HepG2 (cell line): ENCODE measurements around the gene SFXN5. TPM values are rescaled to one million over a fixed set of nuclear protein-coding genes. Genes with fewer than 3 reads are reported as not detected.

Experiments
- ARHGAP35 ChIP-seq: sonication (generic); formaldehyde crosslinking; IDR thresholded peaks from 2 replicates; pipeline ENCODE4 v1.9.0; 2022; ENCODE audit warnings: mild to moderate bottlenecking, inconsistent platforms, moderate library complexity, missing genetic modification reagents, borderline replicate concordance
- ATF7 ChIP-seq, 2 experiments: fragments of 450-650 bp in 1 of 2; sonication (generic) in 1 of 2; formaldehyde crosslinking in 1 of 2; IDR thresholded peaks; 2 replicates each; pipeline versions ENCODE4 v1.4.0 to v1.6.1; 2016 to 2020; ENCODE audit warnings: antibody characterized with exemption in 1 of 2, mild to moderate bottlenecking in 1 of 2, missing genetic modification reagents in 1 of 2
- BCL6 ChIP-seq: IDR thresholded peaks from 2 replicates; pipeline ENCODE4 v1.6.1; 2016; ENCODE audit warnings: missing genetic modification reagents, missing compliant biosample characterization
- EZH2 ChIP-seq: conservative IDR thresholded peaks from 2 replicates; pipeline ENCODE4 v1.6.1; 2012; ENCODE audit warnings: mild to moderate bottlenecking, low read depth, low read length, moderate library complexity
- FLYWCH1 ChIP-seq: sonication (generic); formaldehyde crosslinking; IDR thresholded peaks from 2 replicates; pipeline ENCODE4 v1.8.1; 2023; ENCODE audit warnings: mild to moderate bottlenecking, missing genetic modification reagents
- HDAC1 ChIP-seq: sonication (generic); formaldehyde crosslinking; IDR thresholded peaks from 2 replicates; pipeline ENCODE4 v1.5.1; 2020; ENCODE audit warnings: mild to moderate bottlenecking, missing genetic modification reagents
- MAZ ChIP-seq, 2 experiments: sonication (generic) in 1 of 2; formaldehyde crosslinking in 1 of 2; IDR thresholded peaks; 2 replicates each; pipeline versions ENCODE4 v1.5.0 to v1.6.1; 2012 to 2020; ENCODE audit warnings: low read depth in 2 of 2, mild to moderate bottlenecking in 2 of 2, borderline replicate concordance in 1 of 2, improper control_type of control experiment in 1 of 2, low read length in 1 of 2, missing genetic modification reagents in 1 of 2, moderate library complexity in 1 of 2
- PITX1 ChIP-seq: sonication (generic); formaldehyde crosslinking; IDR thresholded peaks from 2 replicates; pipeline ENCODE4 v1.5.1; 2020; ENCODE audit warnings: mild to moderate bottlenecking, missing genetic modification reagents
- REPIN1 ChIP-seq: sonication (generic); formaldehyde crosslinking; IDR thresholded peaks from 2 replicates; pipeline ENCODE4 v1.8.0; 2022; ENCODE audit warnings: missing genetic modification reagents, low read depth, mild to moderate bottlenecking, borderline replicate concordance
- SALL1 ChIP-seq: sonication (generic); formaldehyde crosslinking; IDR thresholded peaks from 2 replicates; pipeline ENCODE4 v1.8.0; 2022; ENCODE audit warnings: mild to moderate bottlenecking, missing genetic modification reagents
- SKIL ChIP-seq: sonication (generic); formaldehyde crosslinking; IDR thresholded peaks from 2 replicates; pipeline ENCODE4 v1.8.0; 2022; ENCODE audit warnings: missing genetic modification reagents, mild to moderate bottlenecking, moderate library complexity, borderline replicate concordance
- UBTF ChIP-seq: sonication (generic); formaldehyde crosslinking; IDR thresholded peaks from 2 replicates; pipeline ENCODE4 v1.4.0; 2020; ENCODE audit warnings: mild to moderate bottlenecking, missing genetic modification reagents
- ZNF503 ChIP-seq: sonication (generic); formaldehyde crosslinking; IDR thresholded peaks from 2 replicates; pipeline ENCODE4 v1.4.0; 2020; ENCODE audit warnings: missing genetic modification reagents
- ZNF567 ChIP-seq: sonication (generic); formaldehyde crosslinking; IDR thresholded peaks from 2 replicates; pipeline ENCODE4 v1.8.1; 2023; ENCODE audit warnings: mild to moderate bottlenecking, missing genetic modification reagents, borderline replicate concordance
- ZNF609 ChIP-seq: sonication (generic); formaldehyde crosslinking; IDR thresholded peaks from 2 replicates; pipeline ENCODE4 v1.4.0; 2020; ENCODE audit warnings: mild to moderate bottlenecking, missing genetic modification reagents, borderline replicate concordance
- polyA plus RNA-seq, 8 experiments: library from polyadenylated mRNA; depleted of rRNA in 3 of 8; stranded (reverse) in 7 of 8; unstranded in 1 of 8; fragments of >200 nt; fragmentation: Illumina TruSeq in 4 of 8; extraction: Trizol in 4 of 8; gene quantifications; 2 replicates each; pipeline versions ENCODE4 v1.2.1 to v1.2.3, GENCODE V29; 2011 to 2016; ENCODE audit warnings: low read depth in 4 of 8, missing spikeins in 1 of 8, mixed read lengths in 1 of 8; ENCODE audit not compliant: insufficient read depth in 1 of 8
- total RNA-seq, 5 experiments: library from RNA; depleted of rRNA; stranded (reverse); fragments of >200 nt; fragmentation: Illumina TruSeq; extraction: Trizol; gene quantifications; 2 replicates each; pipeline ENCODE4 v1.2.3, GENCODE V29; 2016; ENCODE audit warnings: low read depth in 1 of 5

SFXN5 gene
- total and polyA plus RNA-seq, 2 of the 13 experiments (the other 11 are each of a cell fraction or from before 2014, with no cell fraction given) = 34.9 to 37.4 TPM

DNA sequence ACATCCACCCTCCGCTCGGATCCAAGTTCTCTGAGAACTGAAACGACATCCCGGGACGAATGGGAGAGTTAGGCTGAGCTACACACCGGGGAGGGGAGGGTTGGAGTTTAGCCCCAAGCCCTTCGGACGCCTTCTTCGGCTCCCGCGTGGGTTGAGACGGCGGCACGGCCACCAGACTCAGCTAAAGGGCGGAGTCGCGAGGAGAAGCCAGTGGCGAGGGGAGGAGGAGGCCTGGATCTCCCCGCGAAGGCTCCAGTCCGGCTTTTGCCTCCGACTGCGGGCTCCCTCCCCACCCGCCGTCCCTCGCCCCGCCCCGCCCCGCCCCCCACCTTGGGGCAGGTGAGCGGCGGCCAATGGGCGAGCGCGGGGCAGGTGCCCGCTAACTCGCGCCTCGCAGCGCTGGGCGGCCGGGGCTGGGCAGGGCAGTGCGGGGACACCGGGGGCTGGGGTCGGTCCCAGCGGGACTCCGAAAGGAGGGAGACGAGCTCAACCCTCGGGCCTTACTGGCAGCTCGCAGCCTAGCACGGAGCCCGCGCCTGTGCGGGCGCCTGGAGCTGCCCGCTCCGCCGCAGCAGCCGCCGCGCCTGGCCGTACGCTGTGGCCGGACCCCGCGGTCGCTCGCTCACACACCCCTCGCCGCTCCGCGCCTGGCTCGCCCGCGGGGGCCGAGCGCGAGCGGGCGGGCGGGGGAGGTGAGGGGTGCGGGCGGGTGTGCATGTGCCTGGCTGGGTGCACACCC lies 154.2 kb downstream of the SFXN5 start, which contains the start of gene EMX1 (continued):
- 0 out of 2 replicates have a peak, but pooled peaks have one; percentile 11 for TF ChIP-seq ZNF609 (CRISPR knock-in tag)
- TF ChIP-seq BCL6 = 0 out of 2 replicates have a peak, but pooled peaks have one; percentile 21
- peak; percentile 28; the same call in 1 of the 2 replicates for TF ChIP-seq SALL1 (CRISPR knock-in tag)
- TF ChIP-seq EZH2 = 0 out of 2 replicates have a peak, but pooled peaks have one; percentile 28
- TF ChIP-seq ZNF567 (CRISPR knock-in tag) = no peak
- peak; percentile 69; the same call in 1 of the 2 replicates for TF ChIP-seq FLYWCH1 (CRISPR knock-in tag)
- TF ChIP-seq MAZ (IDR thresholded peaks at IDR 0.05; ENCODE audit: borderline replicate concordance, low read depth, low read length) = peak; percentile 73; the same call in 1 of the 2 replicates
- 0 out of 2 replicates have a peak, but pooled peaks have one; percentile 17 for TF ChIP-seq MAZ (CRISPR knock-in tag; IDR thresholded peaks at IDR 0.05; ENCODE audit: low read depth)
- TF ChIP-seq ZNF503 (CRISPR knock-in tag) = no peak
- TF ChIP-seq PITX1 (CRISPR knock-in tag) = 0 out of 2 replicates have a peak, but pooled peaks have one; percentile 18
- TF ChIP-seq ATF7 (IDR thresholded peaks at IDR 0.05) = no peak
- no peak for TF ChIP-seq ATF7 (CRISPR knock-in tag; IDR thresholded peaks at IDR 0.05)
- TF ChIP-seq UBTF (CRISPR knock-in tag) = peak; percentile 69; the same call in 1 of the 2 replicates
- TF ChIP-seq REPIN1 = peak; percentile 56; the same call in 1 of the 2 replicates
- TF ChIP-seq ARHGAP35 (CRISPR knock-in tag) = 0 out of 2 replicates have a peak, but pooled peaks have one; percentile 14
- TF ChIP-seq SKIL (CRISPR knock-in tag) = peak; percentile 28; the same call in 1 of the 2 replicates
- TF ChIP-seq HDAC1 (CRISPR knock-in tag) = peak; percentile 34; the same call in 1 of the 2 replicates
